Measurements from ENCODE around the gene LRRC58.

- TF ChIP-seq CTCF (IDR thresholded peaks at IDR 0.05; ENCODE audit: low read depth, low read length) (no peak), EZH2phosphoT487 (IDR thresholded peaks at IDR 0.05; ENCODE audit: low read depth) (no peak)
These were observed 44.6 kb upstream of the LRRC58 start for GRCh38 chr3:120393761-120394160.

All from OCI-LY3 (cell line).